Measurements from ENCODE around the gene EIF4G1. TPM values are rescaled to one million over a fixed set of nuclear protein-coding genes. Genes with fewer than 3 reads are reported as not detected.

The EIF4G1 gene
- total and polyA plus RNA-seq, 2 of the 4 experiments (the other 2 are of a cell fraction): 225 to 274 TPM

GRCh38 chr3:184358921-184359350, 44.5 kb downstream of the EIF4G1 start:
- no peak overlapping the region for H2BK20ac ChIP-seq (ENCODE audit: low read depth, low read length)
- DNase-seq (no peak), ATAC-seq (ENCODE audit: low read depth) (no peak)
- H3K27me3 ChIP-seq (ENCODE audit: control insufficient read depth, insufficient read depth, low read length): no peaks in the 10 kb centered on the region
- dilution Hi-C loops (cut with HindIII; ENCODE audit: low sequenced_read_pairs, unreplicated experiment) (loop anchor here (25.0 kb wide), 1 partner anchor 178 kb away; no protein-coding TSS in a partner anchor), intact Hi-C loops (cut with micrococcal nuclease) (no loop called here), in situ Hi-C loops (cut with MboI; ENCODE audit: low sequenced_read_pairs) (no loop called here)
- H3K14ac ChIP-seq (replicated peaks; ENCODE audit: low read depth, low read length): no peak overlapping the region
- peaks cover 6% of the 10 kb centered on the region for H3K36me3 ChIP-seq (ENCODE audit: control insufficient read depth, insufficient read depth, low read length)
- POLR2A ChIA-PET (ENCODE audit: unreplicated experiment): interaction anchor here (0.5 kb wide), 1 partner anchor 27 kb away, joined by 5 read pairs; no protein-coding TSS in a partner anchor
- H4K91ac ChIP-seq (ENCODE audit: insufficient read depth, low read depth, low read length): no peak overlapping the region
- H3K9me1 ChIP-seq (ENCODE audit: insufficient read depth, low read length): peaks cover 18% of the 10 kb centered on the region; the same call in 1 of the 2 replicates
- TF ChIP-seq CEBPB (IDR thresholded peaks at IDR 0.05; ENCODE audit: low read depth, low read length) (no peak), MAFK (IDR thresholded peaks at IDR 0.05; ENCODE audit: low read depth, low read length) (no peak), MAZ (IDR thresholded peaks at IDR 0.05; ENCODE audit: borderline replicate concordance, low read depth, low read length) (no peak), FOS (IDR thresholded peaks at IDR 0.05; ENCODE audit: low read depth, low read length) (no peak), USF2 (IDR thresholded peaks at IDR 0.05; ENCODE audit: low read depth, low read length) (no peak), SMC3 (IDR thresholded peaks at IDR 0.05; ENCODE audit: low read depth, low read length) (no peak), RFX5 (IDR thresholded peaks at IDR 0.05; ENCODE audit: low read depth, low read length) (no peak), MXI1 (IDR thresholded peaks at IDR 0.05; ENCODE audit: borderline replicate concordance, low read depth, low read length) (no peak), POLR2A (IDR thresholded peaks at IDR 0.05; ENCODE audit: low read depth, low read length) (no peak), RCOR1 (IDR thresholded peaks at IDR 0.05; ENCODE audit: insufficient replicate concordance, low read length) (no peak)
- peaks cover 7% of the 10 kb centered on the region for H3K4me1 ChIP-seq (ENCODE audit: control insufficient read depth, insufficient read depth, low read length)
- H2BK5ac ChIP-seq (ENCODE audit: low read depth, low read length, poor library complexity, severe bottlenecking): no peak overlapping the region
- H3K56ac ChIP-seq (ENCODE audit: extremely low read depth, insufficient read depth, low read length): no peak overlapping the region
- H4K8ac ChIP-seq (ENCODE audit: low read depth in 2 of 2, low read length in 2 of 2): no peak overlapping the region
- no peak overlapping the region for H3K18ac ChIP-seq (ENCODE audit: low read depth, low read length)
- H3K4ac ChIP-seq (ENCODE audit: low read depth, low read length): no peak overlapping the region
- CTCF ChIA-PET: interaction anchor here (0.9 kb wide), 1 partner anchor 155 kb away, joined by 3 read pairs; no protein-coding TSS in a partner anchor
- H2BK120ac ChIP-seq (ENCODE audit: low read depth, low read length): no peak overlapping the region
- no peak overlapping the region for H3K23ac ChIP-seq (ENCODE audit: low read depth, low read length)
- 80% methylated on average over 1 of the region's 14 CpGs; no CpG with 5 or more reads in 1 of the 2 experiments for WGBS, 2 experiments (ENCODE audit: extremely low coverage in 2 of 2, insufficient read length in 1 of 2)
- H2AK9ac ChIP-seq (replicated peaks; ENCODE audit: low read depth, low read length, poor library complexity): no peak overlapping the region
- no peaks in the 10 kb centered on the region for H3K9me3 ChIP-seq (ENCODE audit: control insufficient read depth, insufficient read depth, low read length)
- H3K4me3 ChIP-seq (ENCODE audit: insufficient read depth, low read depth, low read length): no peak overlapping the region
- H4K5ac ChIP-seq (ENCODE audit: low read depth, low read length): no peak overlapping the region
- H3K9ac ChIP-seq (ENCODE audit: low read depth, low read length): no peak overlapping the region
- H4K20me1 ChIP-seq (ENCODE audit: insufficient read depth, low read length): peaks cover 10% of the 10 kb centered on the region
- H3K79me1 ChIP-seq (ENCODE audit: low read depth in 1 of 2, low read length in 2 of 2): peaks cover 5 to 25% of the 10 kb centered on the region in 2 experiments
- H3K27ac ChIP-seq (ENCODE audit: insufficient read depth, low read length): no peak overlapping the region
- no peak overlapping the region for H2AK5ac ChIP-seq (ENCODE audit: low read depth, low read length)
- no TSS peak for BruUV-seq (replicated peaks)
- no peak overlapping the region for H2BK15ac ChIP-seq (ENCODE audit: low read depth, low read length)
- no peak overlapping the region for H2AFZ ChIP-seq (replicated peaks; ENCODE audit: low read length, poor library complexity)
- H3K4me2 ChIP-seq (ENCODE audit: low read depth, low read length): no peak overlapping the region

All from IMR-90 (cell line).